Measurements from ENCODE around the gene EXTL2.
"Not testable (repeated sequence)": the region's sequence is repeated elsewhere in the genome, so short reads cannot be mapped to it uniquely, and the experiment has no call there.

The EXTL2 gene

DNA sequence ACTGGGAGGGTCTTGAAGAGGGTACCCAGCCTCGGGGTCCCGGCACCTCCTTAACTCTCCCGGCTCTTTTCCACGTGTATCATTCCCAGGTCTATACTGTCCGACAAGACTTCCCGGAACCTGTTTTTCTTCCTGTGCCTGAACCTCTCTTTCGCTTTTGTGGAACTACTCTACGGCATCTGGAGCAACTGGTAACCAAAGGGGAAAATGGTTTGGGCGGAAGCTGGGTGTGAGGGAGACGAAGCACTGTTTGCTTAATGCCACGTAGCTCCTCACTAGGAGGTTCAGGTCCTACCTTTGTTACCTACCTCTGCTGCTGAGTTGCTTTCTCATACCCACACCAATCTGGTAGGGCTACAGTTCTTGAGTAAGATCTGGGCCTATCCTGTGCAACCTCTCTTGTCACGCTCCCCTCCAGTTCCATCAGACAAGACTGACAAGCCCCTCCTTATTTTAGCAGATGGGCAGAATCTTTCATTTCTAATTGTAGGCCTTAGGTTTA is 1.9 kb upstream of the EXTL2 start:
- peak; percentile 57 to 68 (median 60) for DNase-seq

GRCh38 chr1:100895540-100896480 is 1.2 kb upstream of the EXTL2 start, which contains the start of gene SLC30A7:
SLC30A7 (plus strand) TSS chr1:100896090; CDS start chr1:100896263, 173 bp downstream.
- peak; percentile 96 to 97 (median 97) for DNase-seq

- peak in 1 of 3 donors; percentile 12 for DNase-seq
Measured at GRCh38 chr1:100893718-100894117, 924 bp downstream of the EXTL2 start.

- DNase-seq: peak in 1 of 3 donors; percentile 13
Measured at GRCh38 chr1:100892554-100892953, 2.1 kb downstream of the EXTL2 start.

DNA sequence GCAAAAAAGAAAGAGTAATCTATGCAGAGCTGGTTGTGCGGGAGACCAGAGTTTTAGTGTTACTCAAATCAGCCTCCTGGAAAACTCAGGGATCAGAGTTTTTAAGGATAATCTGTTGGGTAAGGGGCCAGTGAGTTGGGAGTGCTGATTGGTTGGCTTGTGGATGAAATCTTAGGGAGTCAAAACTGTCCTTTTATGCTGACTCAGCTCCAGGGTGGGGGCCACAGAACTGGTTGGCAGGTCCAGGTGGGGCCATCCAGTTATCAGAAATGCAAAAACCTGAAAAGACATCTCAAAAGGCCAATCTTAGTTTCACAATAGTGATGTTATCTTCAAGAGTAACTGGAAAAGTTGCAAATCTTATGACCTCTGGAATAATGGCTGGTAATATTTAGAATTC is 3.3 kb downstream of the EXTL2 start:
- DNase-seq: no peak

- not testable (repeated sequence) for DNase-seq
Measured at GRCh38 chr1:100889869-100890482, 4.7 kb downstream of the EXTL2 start.

GRCh38 chr1:100889007-100889406 is 5.6 kb downstream of the EXTL2 start:
- not testable (repeated sequence) for DNase-seq

DNA sequence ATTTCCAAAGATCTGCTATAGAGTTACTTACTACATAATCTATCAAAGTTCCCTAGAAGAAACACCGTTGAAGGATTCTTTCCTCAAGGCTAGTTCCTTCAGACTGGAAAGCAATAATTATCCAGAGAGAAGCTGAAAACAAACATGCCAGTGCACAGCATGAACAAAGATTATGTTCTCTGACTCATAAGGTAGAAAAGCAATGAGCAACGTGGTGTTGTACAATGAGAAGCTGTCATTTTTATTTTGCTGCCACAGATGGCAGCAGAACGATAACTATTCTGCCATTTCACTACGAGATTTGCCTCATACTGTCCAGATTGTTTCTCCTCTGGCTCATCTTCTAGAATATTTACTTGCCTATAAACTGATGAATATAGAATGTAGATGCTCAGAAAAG is 10.7 kb downstream of the EXTL2 start:
- peak in 1 of 3 donors; percentile 22 for DNase-seq

- peak; percentile 41 to 59 (median 54) for DNase-seq
Measured at GRCh38 chr1:100882698-100883097, 11.9 kb downstream of the EXTL2 start.

DNA sequence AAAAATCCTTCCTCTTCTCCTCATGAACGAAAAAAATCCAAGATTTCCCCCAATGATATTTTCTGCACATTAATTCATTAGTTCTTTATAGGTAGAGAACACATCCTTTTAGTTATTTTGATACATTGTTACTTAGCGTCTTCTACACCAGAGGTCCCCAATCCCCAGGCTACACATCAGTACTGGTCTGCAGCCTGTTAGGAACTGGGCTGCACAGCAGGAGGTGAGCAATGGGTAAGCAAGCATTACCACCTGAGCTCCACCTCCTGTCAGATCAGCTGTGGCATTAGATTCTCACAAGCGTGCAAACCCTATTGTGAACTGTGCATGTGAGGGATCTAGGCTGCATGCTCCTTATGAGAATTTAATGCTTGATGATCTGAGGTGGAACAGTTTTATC is 13.0 kb downstream of the EXTL2 start:
- DNase-seq: no peak

DNA sequence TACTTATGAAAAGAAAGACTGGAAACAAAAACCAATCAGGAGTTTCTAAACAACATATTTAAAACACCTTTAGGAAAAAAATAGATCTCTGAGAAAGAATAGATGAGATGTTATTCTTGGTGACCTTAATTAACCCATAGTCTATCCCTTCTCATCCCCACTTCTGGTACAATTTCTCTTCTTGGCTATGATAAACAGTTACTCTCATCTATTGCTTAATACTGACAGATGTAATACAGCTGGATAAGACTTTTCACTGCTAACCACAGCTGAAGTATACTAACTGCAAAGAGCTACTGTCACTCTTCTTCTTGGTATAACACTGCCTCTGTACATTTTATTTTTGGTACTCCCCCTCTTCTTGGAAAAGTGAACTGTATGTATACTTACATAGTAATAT is 15.2 kb downstream of the EXTL2 start:
- DNase-seq: no peak

DNA sequence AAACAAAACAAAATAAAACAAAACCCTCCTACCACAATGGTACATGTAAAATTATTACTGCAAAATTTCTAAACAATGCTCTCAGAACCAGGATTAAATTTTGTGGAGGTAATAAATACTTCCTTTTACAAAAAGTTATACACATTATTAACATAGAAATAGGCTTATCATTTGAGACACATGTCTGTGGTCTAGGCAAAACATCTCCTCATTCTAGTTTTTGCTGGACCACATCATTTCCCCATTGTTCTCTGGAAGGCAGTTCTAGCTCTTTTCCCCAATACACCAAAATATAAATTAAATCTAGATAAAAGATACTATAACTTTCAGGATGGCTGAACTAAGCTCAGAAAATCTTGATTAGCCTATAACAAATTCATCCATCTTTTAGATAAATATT is 18.4 kb downstream of the EXTL2 start:
- DNase-seq: no peak

- DNase-seq: no peak
Measured at GRCh38 chr1:100875228-100875627, 19.4 kb downstream of the EXTL2 start.

DNA sequence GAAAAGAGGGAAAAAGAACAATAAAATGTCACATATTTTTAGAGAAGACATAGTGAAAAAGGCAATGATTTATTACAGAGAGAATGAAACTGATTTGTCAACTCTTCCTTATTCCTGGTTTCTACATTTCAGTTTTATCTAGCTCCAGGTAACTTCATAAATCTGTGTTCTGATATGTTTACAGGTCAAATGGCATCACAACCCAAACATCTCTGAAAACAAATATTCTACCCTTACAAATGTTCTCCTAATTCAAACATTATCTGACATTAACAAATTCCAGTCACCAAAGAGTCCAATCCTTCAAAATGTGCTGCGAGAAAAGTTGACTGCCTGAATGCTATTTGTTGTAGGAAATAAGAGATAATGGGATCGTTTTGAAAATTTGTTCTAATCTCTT is 20.2 kb downstream of the EXTL2 start:
- DNase-seq: no peak

DNA sequence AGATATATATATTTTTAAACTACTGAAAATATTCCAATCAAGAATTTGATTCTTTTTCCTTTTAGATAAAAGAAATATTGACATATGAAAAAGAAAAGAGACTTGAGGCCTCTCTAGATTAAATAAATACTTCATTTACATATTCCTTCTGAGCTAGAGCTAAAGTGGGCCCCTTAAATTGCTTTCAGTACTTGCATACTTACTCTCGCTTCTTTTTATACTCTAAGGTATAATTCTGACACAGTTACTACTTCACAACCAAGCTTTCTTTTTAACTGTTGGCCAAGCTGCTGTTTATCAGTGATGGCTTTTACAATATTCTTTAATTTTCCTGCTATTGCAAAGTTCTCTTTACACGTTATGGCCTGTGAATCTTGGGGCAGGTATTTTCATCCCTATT is 24.6 kb downstream of the EXTL2 start:
- no peak for DNase-seq

DNA sequence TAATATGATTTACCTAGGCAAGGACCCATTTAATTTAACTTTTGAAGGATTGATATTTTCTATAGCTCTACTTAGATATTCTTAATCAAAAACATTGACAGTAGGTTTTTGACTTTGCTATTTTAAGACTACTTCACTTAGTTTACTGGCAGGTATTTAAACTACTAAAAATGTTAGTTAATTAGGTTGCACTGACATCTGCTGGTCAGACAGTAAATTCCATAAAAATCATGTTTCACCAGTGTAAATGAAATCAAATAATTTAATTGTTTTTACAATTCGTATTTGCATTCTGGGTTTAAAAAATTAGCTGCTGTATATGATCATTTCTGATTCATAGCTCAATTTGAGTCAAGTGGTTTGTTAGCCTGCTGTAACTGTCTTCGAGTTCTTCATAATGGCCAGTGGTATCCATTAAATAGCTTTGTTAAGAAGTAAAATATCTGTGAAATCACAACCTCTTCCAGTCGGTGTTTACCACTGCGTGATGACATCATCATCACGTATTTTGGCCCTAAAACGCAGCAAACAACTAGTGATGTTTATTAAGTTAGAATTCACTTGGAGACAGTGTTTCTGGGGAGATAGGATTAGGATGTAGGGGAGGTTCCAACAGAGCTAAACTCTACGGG is 26.2 kb downstream of the EXTL2 start:
- DNase-seq: peak; percentile 47 to 74 (median 72)

- no peak for DNase-seq
Measured at GRCh38 chr1:100866901-100867206, 27.8 kb downstream of the EXTL2 start.

GRCh38 chr1:100866041-100866900 is 28.4 kb downstream of the EXTL2 start:
- DNase-seq: peak; percentile 39 to 72 (median 65)

GRCh38 chr1:100862591-100862990 is 32.1 kb downstream of the EXTL2 start:
- DNase-seq: no peak

- peak; percentile 58 to 86 (median 79) for DNase-seq
Measured at GRCh38 chr1:100861379-100861778, 33.3 kb downstream of the EXTL2 start.

GRCh38 chr1:100860397-100860991 is 34.1 kb downstream of the EXTL2 start:
- no peak for DNase-seq

GRCh38 chr1:100855116-100855515 is 39.5 kb downstream of the EXTL2 start:
- DNase-seq: not testable (repeated sequence)

Measured in suppressor macrophage treated with lipopolysaccharide for 1 hour (primary cell).